ENCODE results near the gene PSMD14.

The PSMD14 gene

GRCh38 chr2:161420406-161421074 is 112.3 kb downstream of the PSMD14 start:
- no peak for FAIRE-seq

- no peak for FAIRE-seq
Observed at GRCh38 chr2:161421686-161422085, 113.5 kb downstream of the PSMD14 start.

GRCh38 chr2:161422816-161423403 is 114.7 kb downstream of the PSMD14 start:
- no peak for FAIRE-seq

- no peak for FAIRE-seq
Observed at GRCh38 chr2:161423421-161424393, 115.5 kb downstream of the PSMD14 start.

- FAIRE-seq = no peak
Observed at GRCh38 chr2:161424394-161424769, 116.2 kb downstream of the PSMD14 start.

GRCh38 chr2:161424891-161425727 is 116.9 kb downstream of the PSMD14 start:
- FAIRE-seq = no peak

- no peak for FAIRE-seq
Observed at GRCh38 chr2:161425728-161426454, 117.7 kb downstream of the PSMD14 start.

GRCh38 chr2:161426455-161426921 is 118.3 kb downstream of the PSMD14 start:
- FAIRE-seq = no peak

GRCh38 chr2:161426922-161427663 is 118.9 kb downstream of the PSMD14 start:
- no peak for FAIRE-seq

- no peak for FAIRE-seq
Observed at GRCh38 chr2:161427664-161428587, 119.7 kb downstream of the PSMD14 start.

- no peak for FAIRE-seq
Observed at GRCh38 chr2:161430386-161430785, 122.2 kb downstream of the PSMD14 start.

GRCh38 chr2:161432107-161432506 is 123.9 kb downstream of the PSMD14 start:
- FAIRE-seq = no peak

GRCh38 chr2:161434118-161434517 is 125.9 kb downstream of the PSMD14 start:
- FAIRE-seq = no peak

GRCh38 chr2:161436411-161436810 is 128.2 kb downstream of the PSMD14 start:
- no peak for FAIRE-seq

- FAIRE-seq = no peak
Observed at GRCh38 chr2:161438598-161438997, 130.4 kb downstream of the PSMD14 start.

- no peak for FAIRE-seq
Observed at GRCh38 chr2:161445097-161445496, 136.9 kb downstream of the PSMD14 start.

GRCh38 chr2:161448431-161448830 is 140.2 kb downstream of the PSMD14 start:
- FAIRE-seq = no peak

All from colon (tissue), 2 donors.